Spleen (tissue), 11 donors: ENCODE data around the gene CDC42BPG. TPM values are rescaled to one million over a fixed set of nuclear protein-coding genes. Genes with fewer than 3 reads are reported as not detected.
A peak's percentile ranks its signal among the peaks of the same experiment; 100 is the strongest.

Source experiments
- DNase-seq: peaks from one replicate; pipeline ENCODE4 v3.0.0-alpha.2; 2020
- H3K27ac ChIP-seq, 8 donors: fragments of 200-600 bp; sonication (generic) in 7 of 8; 1 replicate in 4 of 8; 2 replicates in 4 of 8; pipeline versions ENCODE4 v1.5.0 to v1.8.0; 2016 to 2021; ENCODE audit warnings: inconsistent platforms in 4 of 8, mild to moderate bottlenecking in 4 of 8, moderate library complexity in 1 of 8
- H3K27me3 ChIP-seq, 7 donors: fragments of 200-600 bp; sonication (generic) in 6 of 7; replicated peaks in 1 of 7; 1 replicate in 4 of 7; 2 replicates in 3 of 7; pipeline versions ENCODE4 v1.5.0 to v1.8.0; 2016 to 2021; ENCODE audit warnings: inconsistent platforms in 3 of 7, mild to moderate bottlenecking in 1 of 7
- H3K36me3 ChIP-seq, 6 donors: fragments of 200-600 bp; sonication (generic) in 5 of 6; 1 replicate in 4 of 6; 2 replicates in 2 of 6; pipeline versions ENCODE4 v1.5.0 to v1.8.0; 2016 to 2021; ENCODE audit warnings: inconsistent platforms in 2 of 6
- H3K4me1 ChIP-seq, 6 donors: fragments of 200-600 bp; sonication (generic) in 5 of 6; 1 replicate in 3 of 6; 2 replicates in 3 of 6; pipeline versions ENCODE4 v1.5.0 to v1.8.0; 2016 to 2021; ENCODE audit warnings: inconsistent platforms in 3 of 6
- H3K4me3 ChIP-seq, 8 donors: fragments of 200-600 bp; sonication (generic) in 7 of 8; 1 replicate in 4 of 8; 2 replicates in 4 of 8; pipeline versions ENCODE4 v1.5.0 to v1.8.0; 2016 to 2021; ENCODE audit warnings: inconsistent platforms in 4 of 8, mild to moderate bottlenecking in 4 of 8, moderate library complexity in 2 of 8
- H3K9me3 ChIP-seq, 8 donors: fragments of 200-600 bp; sonication (generic) in 7 of 8; 1 replicate in 4 of 8; 2 replicates in 4 of 8; pipeline versions ENCODE4 v1.5.0 to v1.8.0; 2016 to 2021; ENCODE audit warnings: inconsistent platforms in 4 of 8
- CTCF ChIP-seq, 11 experiments: fragments of 200-600 bp in 7 of 11; fragments of 450-650 bp in 4 of 11; sonication (generic) in 4 of 11; IDR thresholded peaks in 8 of 11; conservative IDR thresholded peaks in 3 of 11; 1 replicate in 7 of 11; 2 replicates in 4 of 11; pipeline versions ENCODE4 v1.4.0 to v1.8.0; 2016 to 2021; ENCODE audit warnings: antibody characterized with exemption in 11 of 11, inconsistent platforms in 4 of 11, mild to moderate bottlenecking in 1 of 11
- POLR2A ChIP-seq, 3 donors: fragments of 450-650 bp; IDR thresholded peaks; one replicate each; pipeline ENCODE4 v1.5.1; 2017; ENCODE audit warnings: antibody characterized with exemption in 3 of 3, mild to moderate bottlenecking in 1 of 3
- POLR2AphosphoS5 ChIP-seq, 3 donors: sonication (generic); formaldehyde crosslinking; IDR thresholded peaks; one replicate each; pipeline ENCODE4 v1.5.1; 2017; ENCODE audit warnings: antibody characterized with exemption in 3 of 3
- WGBS, 5 donors: extraction: QIAGEN DNeasy Blood & Tissue Kit in 3 of 5; methylation state at CpG; one replicate each; pipeline versions ENCODE4 v1.1.5 to v1.1.7; 2013 to 2018; 5-methylcytosine and 5-hydroxymethylcytosine counted together
- intact Hi-C: fragments of 100-400 bp; cut with DNase I; formaldehyde crosslinking; loops from one replicate; pipeline ENCODE4 v1.15.0; 2023; ENCODE audit warnings: low total_unique reads
- polyA plus RNA-seq, 3 donors: library from polyadenylated mRNA; stranded (reverse); fragments of 200-250 nt; gene quantifications; one replicate each; pipeline ENCODE4 v1.2.1, GENCODE V29; 2013
- total RNA-seq, 7 donors: library from RNA; depleted of rRNA in 3 of 7; stranded (reverse); fragments of >200 nt in 3 of 7; fragmentation: NEBNext Ultra II Directional in 4 of 7; extraction: Animal tissue kit (Norgen Biotek cat#: 25700) in 4 of 7; gene quantifications; one replicate each; pipeline versions ENCODE4 v1.1.0 to v1.2.1, GENCODE V29; 2016 to 2021
- donor health status: healthy with polysubstance abuse.
- donor health status: DM: no; HTN: no; CAD: no; lungs with moderate emphysema.
- donor health status: DM: no; HTN: no; CAD: no.
- donor health status: Bipolar disorder and iron deficiency.
- donor health status: healthy.
- donor health status: DM: no; HTN: no; CAD: no.
- donor health status: DM: yes; HTN: yes; CAD: no.

The CDC42BPG gene
- total and polyA plus RNA-seq, 10 donors: 0.74 to 4.6 (median 2.5) TPM

GRCh38 chr11:64868904-64869570 is 24.6 kb upstream of the CDC42BPG start:
- intact Hi-C loops: no loop called here
- TF ChIP-seq POLR2AphosphoS5 (IDR thresholded peaks at IDR 0.05) (peak; percentile 22 to 71 (median 54)), POLR2A (IDR thresholded peaks at IDR 0.05) (no peak), CTCF (IDR thresholded peaks at IDR 0.05 in 8 of 11, conservative IDR thresholded peaks at IDR 0.05 in 3 of 11) (no peak)
- no peaks in the 10 kb centered on the region for H3K9me3 ChIP-seq
- H3K27ac ChIP-seq: peak overlapping the region; percentile 73 to 98 (median 90)
- peaks cover 89 to 100% (median 100%) of the 10 kb centered on the region in 6 donors for H3K4me1 ChIP-seq
- DNase-seq: peak; percentile 84
- 52 to 79% (median 58%) methylated on average over 17 to 21 of the region's 21 CpGs for WGBS, 5 donors
- peaks cover 0 to 82% (median 31%) of the 10 kb centered on the region in 6 donors for H3K36me3 ChIP-seq
- peak overlapping the region in 5 of 8 donors; percentile 19 to 55 (median 24) for H3K4me3 ChIP-seq
- H3K27me3 ChIP-seq: no peaks in the 10 kb centered on the region

GRCh38 chr11:64867748-64868462 is 23.5 kb upstream of the CDC42BPG start:
- intact Hi-C loops: no loop called here
- H3K27me3 ChIP-seq: no peaks in the 10 kb centered on the region
- no peaks in the 10 kb centered on the region for H3K9me3 ChIP-seq
- H3K4me1 ChIP-seq: peaks cover 93 to 100% (median 100%) of the 10 kb centered on the region in 6 donors
- TF ChIP-seq POLR2A (IDR thresholded peaks at IDR 0.05) (no peak), POLR2AphosphoS5 (IDR thresholded peaks at IDR 0.05) (peak in 1 of 3 donors; percentile 71)
- H3K27ac ChIP-seq: peak overlapping the region; percentile 36 to 98 (median 90)
- H3K36me3 ChIP-seq: peaks cover 0 to 82% (median 24%) of the 10 kb centered on the region in 6 donors
- peak; percentile 79 for DNase-seq
- WGBS, 5 donors: 76 to 89% (median 80%) methylated on average over 25 to 28 of the region's 28 CpGs
- peak overlapping the region in 1 of 8 donors; percentile 55 for H3K4me3 ChIP-seq

- H3K27ac ChIP-seq: peak overlapping the region; percentile 57 to 98 (median 92)
- intact Hi-C loops: no loop called here
- peaks cover 0 to 71% (median 10%) of the 10 kb centered on the region in 6 donors for H3K36me3 ChIP-seq
- no peaks in the 10 kb centered on the region for H3K27me3 ChIP-seq
- DNase-seq: no peak
- no peaks in the 10 kb centered on the region for H3K9me3 ChIP-seq
- H3K4me3 ChIP-seq: peak overlapping the region in 1 of 8 donors; percentile 57
- 87 to 91% (median 91%) methylated on average over 4 of the region's 4 CpGs for WGBS, 5 donors
- TF ChIP-seq CTCF (IDR thresholded peaks at IDR 0.05 in 8 of 11, conservative IDR thresholded peaks at IDR 0.05 in 3 of 11) (no peak), POLR2AphosphoS5 (IDR thresholded peaks at IDR 0.05) (peak in 1 of 3 donors; percentile 20)
- H3K4me1 ChIP-seq: peaks cover 93 to 100% (median 100%) of the 10 kb centered on the region in 6 donors
These were observed 21.7 kb upstream of the CDC42BPG start for GRCh38 chr11:64866173-64866491.

GRCh38 chr11:64865286-64866172 is 21.1 kb upstream of the CDC42BPG start:
- peak overlapping the region; percentile 57 to 98 (median 92) for H3K27ac ChIP-seq
- H3K9me3 ChIP-seq: no peaks in the 10 kb centered on the region
- no peaks in the 10 kb centered on the region for H3K27me3 ChIP-seq
- H3K4me3 ChIP-seq: peak overlapping the region in 4 of 8 donors; percentile 6 to 57 (median 11)
- peaks cover 0 to 65% (median 8%) of the 10 kb centered on the region in 6 donors for H3K36me3 ChIP-seq
- intact Hi-C loops: no loop called here
- WGBS, 5 donors: 57 to 64% (median 59%) methylated on average over 14 to 15 of the region's 15 CpGs
- H3K4me1 ChIP-seq: peaks cover 91 to 100% (median 100%) of the 10 kb centered on the region in 6 donors
- peak; percentile 83 for DNase-seq
- TF ChIP-seq POLR2A (IDR thresholded peaks at IDR 0.05): no peak
- peak in 1 of 3 donors; percentile 3 for TF ChIP-seq POLR2AphosphoS5 (IDR thresholded peaks at IDR 0.05)
- no peak for TF ChIP-seq CTCF (IDR thresholded peaks at IDR 0.05 in 8 of 11, conservative IDR thresholded peaks at IDR 0.05 in 3 of 11)
